IMR-90 (cell line): ENCODE results near the gene PTPN13.

Experiments used
- MXI1 ChIP-seq: IDR thresholded peaks from 2 replicates; pipeline ENCODE4 v1.6.1; 2012; ENCODE audit warnings: low read depth, mild to moderate bottlenecking, low read length, moderate library complexity, borderline replicate concordance
- POLR2A ChIP-seq: IDR thresholded peaks from 2 replicates; pipeline ENCODE4 v1.6.1; 2012; ENCODE audit warnings: mild to moderate bottlenecking, low read depth, low read length
- RAD21 ChIP-seq: IDR thresholded peaks from 2 replicates; pipeline ENCODE4 v1.6.1; 2012; ENCODE audit warnings: low read length, improper control_type of control experiment
- RCOR1 ChIP-seq: IDR thresholded peaks from 2 replicates; pipeline ENCODE4 v1.6.1; 2012; ENCODE audit warnings: mild to moderate bottlenecking, low read length, improper control_type of control experiment; ENCODE audit not compliant: insufficient replicate concordance
- RFX5 ChIP-seq: IDR thresholded peaks from 2 replicates; pipeline ENCODE4 v1.8.0; 2012; ENCODE audit warnings: low read depth, mild to moderate bottlenecking, low read length, moderate library complexity
- USF2 ChIP-seq: fragments of 150-350 bp; IDR thresholded peaks from 2 replicates; pipeline ENCODE4 v1.6.1; 2017; ENCODE audit warnings: mild to moderate bottlenecking, antibody characterized with exemption, low read length, low read depth
- TF ChIP-seq, protein P1 (sequence below): conservative IDR thresholded peaks from 2 replicates; pipeline ENCODE4 v1.5.1; 2012; ENCODE audit warnings: mild to moderate bottlenecking, low read depth, low read length, improper control_type of control experiment

GRCh38 chr4:86587381-86588140, 6.6 kb upstream of the PTPN13 start:
- no peak for TF ChIP-seq RAD21
- TF ChIP-seq RCOR1, result no peak
- TF ChIP-seq, protein P1, sequence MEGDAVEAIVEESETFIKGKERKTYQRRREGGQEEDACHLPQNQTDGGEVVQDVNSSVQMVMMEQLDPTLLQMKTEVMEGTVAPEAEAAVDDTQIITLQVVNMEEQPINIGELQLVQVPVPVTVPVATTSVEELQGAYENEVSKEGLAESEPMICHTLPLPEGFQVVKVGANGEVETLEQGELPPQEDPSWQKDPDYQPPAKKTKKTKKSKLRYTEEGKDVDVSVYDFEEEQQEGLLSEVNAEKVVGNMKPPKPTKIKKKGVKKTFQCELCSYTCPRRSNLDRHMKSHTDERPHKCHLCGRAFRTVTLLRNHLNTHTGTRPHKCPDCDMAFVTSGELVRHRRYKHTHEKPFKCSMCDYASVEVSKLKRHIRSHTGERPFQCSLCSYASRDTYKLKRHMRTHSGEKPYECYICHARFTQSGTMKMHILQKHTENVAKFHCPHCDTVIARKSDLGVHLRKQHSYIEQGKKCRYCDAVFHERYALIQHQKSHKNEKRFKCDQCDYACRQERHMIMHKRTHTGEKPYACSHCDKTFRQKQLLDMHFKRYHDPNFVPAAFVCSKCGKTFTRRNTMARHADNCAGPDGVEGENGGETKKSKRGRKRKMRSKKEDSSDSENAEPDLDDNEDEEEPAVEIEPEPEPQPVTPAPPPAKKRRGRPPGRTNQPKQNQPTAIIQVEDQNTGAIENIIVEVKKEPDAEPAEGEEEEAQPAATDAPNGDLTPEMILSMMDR, result no peak
- TF ChIP-seq POLR2A, result no peak
- no peak for TF ChIP-seq USF2
- no peak for TF ChIP-seq MXI1
- TF ChIP-seq RFX5, result no peak
